GM21528 (cell line): ENCODE data around the gene CDK4.
A peak's percentile ranks its signal among the peaks of the same experiment; 100 is the strongest.

Source experiments
- ATAC-seq: cut with Tn5 transposase; IDR thresholded peaks from one replicate; pipeline ENCODE4 v1.9.1; 2021; ENCODE audit warnings: mild to moderate bottlenecking, moderate library complexity; ENCODE audit not compliant: unreplicated experiment, low FRiP score

The CDK4 gene

GRCh38 chr12:57741413-57741789 is 10.7 kb downstream of the CDK4 start:
- no peak for ATAC-seq

- peak; percentile 49 for ATAC-seq
Measured at GRCh38 chr12:57740656-57741412, 11.3 kb downstream of the CDK4 start.

GRCh38 chr12:57739914-57740538 is 12.1 kb downstream of the CDK4 start:
- ATAC-seq, result no peak

DNA sequence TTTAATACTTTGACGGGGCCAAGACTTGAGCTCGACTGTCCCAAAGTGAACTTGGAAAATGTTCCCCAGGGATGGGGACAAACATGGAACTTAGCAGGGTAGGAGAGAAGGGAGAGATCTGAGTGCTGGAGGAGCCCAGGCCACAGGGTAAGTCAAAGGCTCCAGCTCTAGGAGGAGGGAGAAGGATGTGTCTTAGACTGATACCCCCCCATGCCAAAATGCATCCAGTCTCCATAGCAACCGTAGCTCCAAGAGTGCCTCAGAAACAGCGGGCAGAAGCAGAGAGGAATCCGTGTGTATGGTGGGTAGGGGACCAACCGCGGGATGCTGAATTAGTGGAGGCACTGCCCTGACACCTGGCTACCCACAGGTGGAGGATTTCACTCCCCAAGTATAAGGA is 12.7 kb downstream of the CDK4 start:
- ATAC-seq, result no peak

GRCh38 chr12:57738661-57739237 is 13.4 kb downstream of the CDK4 start, which contains the start of gene AGAP2:
Gene AGAP2 (minus strand): TSS chr12:57738742. CDS start chr12:57738246, 496 bp downstream.
- no peak for ATAC-seq

- no peak for ATAC-seq
Measured at GRCh38 chr12:57737467-57738460, 14.3 kb downstream of the CDK4 start.

GRCh38 chr12:57736741-57737466 is 15.2 kb downstream of the CDK4 start:
- no peak for ATAC-seq

GRCh38 chr12:57735952-57736740 is 16.0 kb downstream of the CDK4 start:
- ATAC-seq, result no peak

DNA sequence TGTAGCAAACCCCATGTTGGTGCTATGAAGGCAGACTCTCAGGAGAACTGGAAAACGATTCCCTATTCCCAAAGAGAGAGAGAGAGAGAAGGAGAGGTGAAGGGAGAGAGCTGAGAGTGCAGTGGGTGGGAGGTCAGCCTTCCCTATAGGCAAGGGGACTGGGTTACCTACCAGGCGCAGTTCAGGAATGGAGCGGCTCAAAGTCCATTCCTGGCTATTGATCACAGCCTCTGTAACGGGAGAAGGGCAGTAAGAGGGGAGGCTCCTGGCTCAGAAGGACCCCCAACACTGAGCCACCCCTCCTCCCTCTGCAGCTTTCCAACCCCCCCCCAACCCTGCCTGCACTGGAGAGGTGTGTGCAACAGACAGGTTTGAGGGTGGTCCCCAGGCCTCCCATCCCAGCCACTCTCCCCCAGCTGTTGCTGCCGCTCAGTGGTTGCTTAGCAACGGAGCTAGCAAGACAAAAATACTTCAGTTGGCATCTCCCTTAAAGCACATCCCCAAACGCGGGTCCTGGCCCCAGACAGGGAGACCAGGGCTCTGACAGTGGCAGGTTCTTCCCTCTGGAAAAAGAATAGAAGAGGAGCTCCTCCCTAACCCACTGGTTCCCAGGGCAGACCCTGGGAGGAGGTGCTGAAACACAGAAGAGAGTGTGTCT is 16.8 kb downstream of the CDK4 start:
- no peak for ATAC-seq

DNA sequence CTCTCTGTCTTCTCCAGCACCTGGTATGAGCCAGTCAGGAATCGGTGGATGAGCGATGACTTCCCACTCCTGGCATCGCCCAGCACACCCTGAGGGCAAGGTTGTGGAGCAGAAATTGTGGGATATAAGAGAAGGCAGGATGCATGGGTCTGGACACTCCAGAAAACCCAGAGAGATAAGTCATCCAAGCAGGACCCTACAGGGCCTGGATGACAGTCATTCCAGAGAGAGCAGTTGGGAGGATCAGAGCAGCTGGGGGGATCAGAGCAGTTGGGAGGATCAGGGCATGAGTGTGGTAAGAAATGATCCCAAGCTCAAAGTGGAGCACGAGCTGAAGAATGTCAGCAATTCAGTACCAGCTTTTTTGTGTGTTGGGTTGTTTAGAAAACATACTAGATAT is 17.5 kb downstream of the CDK4 start:
- ATAC-seq, result no peak

GRCh38 chr12:57733928-57734327 is 18.2 kb downstream of the CDK4 start:
- ATAC-seq, result no peak

GRCh38 chr12:57732726-57733593 is 19.1 kb downstream of the CDK4 start:
- no peak for ATAC-seq

- no peak for ATAC-seq
Measured at GRCh38 chr12:57732270-57732669, 19.8 kb downstream of the CDK4 start.

DNA sequence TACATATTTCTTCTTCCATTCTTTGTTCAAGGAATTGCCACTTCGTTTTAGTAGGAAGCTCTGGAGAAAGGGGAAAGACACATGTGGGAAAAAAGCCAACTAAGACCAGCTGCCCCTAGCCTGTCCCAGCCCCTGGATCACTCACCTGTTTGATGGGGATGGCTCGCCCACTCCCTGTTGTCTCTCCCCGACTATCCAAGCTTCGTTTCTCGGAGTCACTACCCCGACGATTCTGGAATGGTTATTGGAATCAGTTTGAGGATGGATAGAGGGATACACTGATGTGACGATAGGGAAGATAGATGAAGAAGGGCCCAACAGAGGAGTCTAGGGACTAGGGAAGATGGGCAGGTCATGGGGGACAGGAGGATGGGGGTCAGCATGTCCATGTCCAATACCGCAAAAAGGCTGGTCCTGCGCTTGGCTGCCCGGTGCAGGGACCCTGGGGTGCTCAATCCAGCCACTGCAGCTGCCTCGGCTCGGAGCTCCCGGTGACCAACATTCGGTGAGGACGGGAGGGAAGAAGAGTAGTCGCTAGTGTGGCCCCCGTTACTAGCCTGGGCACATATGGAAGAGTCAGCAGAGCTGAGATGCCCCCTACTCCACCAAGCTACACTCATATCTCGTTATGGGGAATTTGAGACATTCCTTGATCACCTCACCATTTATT is 20.6 kb downstream of the CDK4 start:
- ATAC-seq, result no peak

GRCh38 chr12:57730336-57731067 is 21.6 kb downstream of the CDK4 start:
- no peak for ATAC-seq

DNA sequence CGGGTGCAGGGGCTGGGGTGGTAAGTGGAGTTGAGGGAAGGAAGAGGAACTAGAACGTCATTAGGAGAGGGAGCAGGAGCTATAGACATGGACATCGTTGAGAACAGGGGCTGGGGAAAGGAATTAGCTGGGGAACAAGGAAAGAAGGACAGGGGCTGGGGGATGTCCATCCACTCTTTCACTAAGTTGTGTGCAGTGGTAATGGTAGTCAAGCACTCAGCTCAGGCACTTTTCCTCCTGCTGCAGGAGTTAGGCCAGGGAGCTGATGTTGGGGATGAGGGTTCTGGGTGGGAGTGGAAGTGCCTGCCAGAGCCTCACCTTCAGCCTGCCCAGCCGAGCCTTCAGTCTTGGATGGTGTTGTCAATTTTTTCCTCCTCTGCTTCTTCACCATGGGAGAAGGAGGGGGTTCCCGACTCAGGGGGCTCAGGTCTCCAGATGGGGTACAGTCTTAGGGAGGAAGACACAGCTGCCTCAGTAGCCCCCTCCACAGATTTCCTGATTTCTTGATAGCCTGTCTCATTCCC is 22.7 kb downstream of the CDK4 start:
- ATAC-seq, result no peak
